Skeletal muscle satellite cell (primary cell): Measurements from ENCODE around the gene OLA1.

Experiments
- H3K27me3 ChIP-seq: 2 replicates; pipeline ENCODE4 v1.7.0; 2013; ENCODE audit warnings: low read length; ENCODE audit not compliant: control insufficient read depth, insufficient read depth
- H3K36me3 ChIP-seq: 2 replicates; pipeline ENCODE4 v1.7.0; 2013; ENCODE audit warnings: mild to moderate bottlenecking, control low read depth, low read length; ENCODE audit not compliant: insufficient read depth
- H3K4me1 ChIP-seq: 2 replicates; pipeline ENCODE4 v1.7.0; 2013; ENCODE audit warnings: low read length; ENCODE audit not compliant: control insufficient read depth, insufficient read depth
- H3K4me2 ChIP-seq: 2 replicates; pipeline ENCODE4 v1.7.0; 2013; ENCODE audit warnings: mild to moderate bottlenecking, low read length
- H3K4me3 ChIP-seq: 2 replicates; pipeline ENCODE4 v1.7.0; 2013; ENCODE audit warnings: low read length
- H3K9ac ChIP-seq: 2 replicates; pipeline ENCODE4 v1.7.0; 2013; ENCODE audit warnings: mild to moderate bottlenecking, low read depth, low read length, moderate library complexity
- H3K9me3 ChIP-seq: replicated peaks from 2 replicates; pipeline ENCODE4 v1.7.0; 2013; ENCODE audit warnings: mild to moderate bottlenecking, control low read depth, low read length

Gene OLA1

GRCh38 chr2:174202188-174202587 lies 46.1 kb downstream of the OLA1 start:
- H3K36me3 ChIP-seq = no peaks in the 10 kb centered on the region
- H3K4me1 ChIP-seq = peaks cover 10% of the 10 kb centered on the region
- no peak overlapping the region for H3K9ac ChIP-seq
- H3K9me3 ChIP-seq = no peaks in the 10 kb centered on the region
- no peak overlapping the region for H3K4me3 ChIP-seq
- H3K4me2 ChIP-seq = no peak overlapping the region
- no peaks in the 10 kb centered on the region for H3K27me3 ChIP-seq

DNA sequence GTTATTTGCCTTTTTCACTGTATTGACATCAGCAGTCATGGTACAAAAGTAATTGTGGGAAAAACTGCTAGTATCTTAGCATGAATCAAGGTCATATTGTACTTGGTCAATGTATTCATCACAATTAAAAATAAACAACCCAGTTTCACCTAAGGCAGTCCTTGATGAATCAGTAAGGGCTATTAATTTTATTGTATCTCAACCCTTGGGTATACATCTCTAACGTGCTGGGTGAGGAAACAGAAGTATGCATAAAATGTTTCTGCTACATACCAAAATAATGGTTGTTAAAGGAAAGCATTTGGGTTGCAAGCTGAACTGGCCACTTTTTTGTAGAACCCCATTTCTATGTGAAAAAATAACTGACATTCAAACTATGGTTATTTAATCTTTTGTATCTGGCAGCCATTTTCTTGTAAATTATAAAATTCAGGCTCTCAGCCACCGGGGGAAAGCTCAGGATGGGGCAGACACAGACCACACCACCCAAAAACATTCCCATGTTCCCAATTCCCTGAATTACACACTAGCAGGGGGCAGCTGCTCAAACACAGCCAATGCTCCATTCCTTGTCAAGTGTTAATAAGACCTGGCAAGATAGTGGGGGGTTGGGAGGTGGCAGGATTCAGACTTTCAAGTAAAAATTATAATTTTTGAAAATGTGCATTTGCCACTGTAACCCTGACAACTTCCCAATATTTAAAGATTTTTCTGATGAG lies 49.3 kb downstream of the OLA1 start:
- Histone ChIP-seq H3K27me3 (no peaks in the 10 kb centered on the region), H3K4me1 (peaks cover 10% of the 10 kb centered on the region), H3K4me2 (peak overlapping the region; percentile 9), H3K4me3 (no peak overlapping the region), H3K9me3 (no peaks in the 10 kb centered on the region), H3K9ac (no peak overlapping the region), H3K36me3 (no peaks in the 10 kb centered on the region)

DNA sequence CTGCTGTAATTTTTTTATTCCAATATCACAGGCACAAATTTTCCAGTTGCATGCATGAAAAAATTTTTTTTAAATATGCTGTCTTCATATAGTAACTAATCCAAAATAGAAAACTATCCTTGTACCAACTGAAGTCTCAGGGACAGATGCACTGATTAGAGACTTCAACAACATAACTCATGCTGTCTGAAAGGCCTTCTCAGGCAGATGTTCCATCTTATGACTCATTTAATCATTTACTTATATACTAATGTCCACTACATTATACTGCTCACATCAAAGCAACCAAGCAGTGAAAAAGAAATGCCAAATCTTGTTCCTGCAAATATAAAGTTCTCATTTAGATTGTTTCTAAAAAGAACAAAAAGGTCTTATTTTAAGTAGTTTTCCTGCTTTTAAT lies 53.1 kb downstream of the OLA1 start:
- Histone ChIP-seq H3K4me3 (no peak overlapping the region), H3K27me3 (no peaks in the 10 kb centered on the region), H3K9me3 (no peaks in the 10 kb centered on the region), H3K4me1 (peaks cover 10% of the 10 kb centered on the region), H3K9ac (no peak overlapping the region), H3K36me3 (no peaks in the 10 kb centered on the region), H3K4me2 (no peak overlapping the region)

- Histone ChIP-seq H3K4me2 (no peak overlapping the region), H3K4me1 (peaks cover under 1% of the 10 kb centered on the region), H3K4me3 (no peak overlapping the region), H3K9me3 (no peaks in the 10 kb centered on the region), H3K9ac (no peak overlapping the region), H3K36me3 (no peaks in the 10 kb centered on the region), H3K27me3 (no peaks in the 10 kb centered on the region)
Measured at GRCh38 chr2:174193737-174194136, 54.6 kb downstream of the OLA1 start.

GRCh38 chr2:174192664-174193063 lies 55.7 kb downstream of the OLA1 start:
- no peaks in the 10 kb centered on the region for H3K4me1 ChIP-seq
- H3K27me3 ChIP-seq = no peaks in the 10 kb centered on the region
- H3K4me2 ChIP-seq = no peak overlapping the region
- H3K9me3 ChIP-seq = no peaks in the 10 kb centered on the region
- no peak overlapping the region for H3K9ac ChIP-seq
- no peaks in the 10 kb centered on the region for H3K36me3 ChIP-seq
- no peak overlapping the region for H3K4me3 ChIP-seq

DNA sequence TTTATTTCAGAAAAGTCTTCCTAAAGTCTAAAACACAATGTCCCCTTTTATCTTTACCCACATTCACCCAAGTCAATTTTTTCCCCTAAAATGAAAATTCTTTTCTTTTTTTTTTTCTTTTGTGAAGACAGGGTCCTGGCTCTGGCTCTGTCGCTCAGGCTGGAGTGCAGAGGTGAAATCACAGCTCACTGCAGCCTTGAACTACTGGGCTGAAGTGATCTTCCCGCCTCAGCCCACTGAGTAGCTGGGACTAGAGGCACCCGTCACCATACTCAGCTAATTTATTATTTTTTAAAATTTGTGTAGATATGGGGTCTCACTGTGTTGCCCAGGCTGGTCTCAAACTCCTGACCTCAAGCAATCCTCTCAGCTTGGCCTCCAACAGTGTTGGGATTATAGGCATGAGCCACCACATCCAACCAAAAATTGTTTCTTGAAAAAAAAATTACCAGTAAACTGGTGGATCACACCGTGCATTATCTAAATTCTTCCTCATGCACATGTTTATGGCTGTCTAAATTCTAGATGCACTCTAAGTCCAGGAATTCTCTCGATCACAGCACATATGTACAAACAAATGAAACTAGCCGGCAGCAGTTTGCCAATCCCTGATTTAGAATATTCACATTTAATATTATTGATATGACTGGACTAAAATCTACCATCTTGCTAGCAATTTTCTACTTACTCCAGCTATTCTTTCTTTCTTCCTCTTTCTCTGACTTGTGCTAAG lies 56.8 kb downstream of the OLA1 start:
- H3K9me3 ChIP-seq = no peaks in the 10 kb centered on the region
- no peaks in the 10 kb centered on the region for H3K4me1 ChIP-seq
- H3K27me3 ChIP-seq = no peaks in the 10 kb centered on the region
- H3K4me2 ChIP-seq = no peak overlapping the region
- no peak overlapping the region for H3K4me3 ChIP-seq
- H3K36me3 ChIP-seq = no peaks in the 10 kb centered on the region
- no peak overlapping the region for H3K9ac ChIP-seq

GRCh38 chr2:174184915-174185314 lies 63.4 kb downstream of the OLA1 start:
- Histone ChIP-seq H3K9me3 (no peaks in the 10 kb centered on the region), H3K4me3 (no peak overlapping the region), H3K27me3 (no peaks in the 10 kb centered on the region), H3K4me2 (no peak overlapping the region), H3K36me3 (no peaks in the 10 kb centered on the region), H3K9ac (no peak overlapping the region), H3K4me1 (peaks cover 5% of the 10 kb centered on the region)

DNA sequence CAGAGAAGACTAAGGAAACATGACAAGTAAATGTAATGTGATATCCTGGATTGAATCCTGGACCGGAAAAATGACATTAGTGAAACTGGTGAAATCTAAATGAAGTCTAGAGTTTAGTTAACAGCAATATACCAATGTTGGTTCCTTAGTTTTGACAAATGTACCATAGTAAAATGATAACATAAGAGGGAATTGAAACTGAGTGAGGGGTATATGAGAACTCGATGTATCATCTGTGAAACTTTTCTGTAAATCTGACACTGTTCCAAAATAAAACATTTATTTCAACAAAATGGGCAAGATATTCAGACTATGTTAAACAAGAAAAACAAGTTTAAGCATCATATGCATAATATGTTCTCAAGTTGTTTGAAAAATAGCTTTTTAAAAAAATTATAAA lies 63.8 kb downstream of the OLA1 start:
- Histone ChIP-seq H3K36me3 (no peaks in the 10 kb centered on the region), H3K27me3 (no peaks in the 10 kb centered on the region), H3K9ac (no peak overlapping the region), H3K4me1 (peaks cover 5% of the 10 kb centered on the region), H3K4me3 (no peak overlapping the region), H3K4me2 (no peak overlapping the region), H3K9me3 (no peaks in the 10 kb centered on the region)

DNA sequence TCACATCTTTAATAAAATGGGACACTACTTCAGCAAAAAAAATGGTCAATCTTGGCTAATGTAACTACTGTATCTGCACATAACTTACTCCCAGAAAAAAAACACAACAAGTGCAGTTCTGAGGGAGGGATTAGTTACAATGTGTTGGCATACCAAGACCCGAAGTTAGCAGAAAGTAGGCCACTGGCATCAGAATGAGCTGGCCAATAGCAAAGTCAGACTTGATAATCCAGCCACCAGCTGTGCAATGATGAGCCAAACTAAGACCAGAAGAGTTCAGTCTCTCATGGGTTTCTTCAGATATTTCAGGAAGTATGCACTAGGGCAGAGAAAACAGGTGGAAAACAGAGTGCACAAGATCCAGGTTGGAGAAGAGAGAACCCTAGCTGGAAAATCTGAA lies 65.3 kb downstream of the OLA1 start:
- H3K4me3 ChIP-seq = no peak overlapping the region
- H3K4me2 ChIP-seq = no peak overlapping the region
- H3K9me3 ChIP-seq = no peaks in the 10 kb centered on the region
- H3K36me3 ChIP-seq = no peaks in the 10 kb centered on the region
- H3K9ac ChIP-seq = no peak overlapping the region
- H3K4me1 ChIP-seq = peaks cover 5% of the 10 kb centered on the region
- no peaks in the 10 kb centered on the region for H3K27me3 ChIP-seq

DNA sequence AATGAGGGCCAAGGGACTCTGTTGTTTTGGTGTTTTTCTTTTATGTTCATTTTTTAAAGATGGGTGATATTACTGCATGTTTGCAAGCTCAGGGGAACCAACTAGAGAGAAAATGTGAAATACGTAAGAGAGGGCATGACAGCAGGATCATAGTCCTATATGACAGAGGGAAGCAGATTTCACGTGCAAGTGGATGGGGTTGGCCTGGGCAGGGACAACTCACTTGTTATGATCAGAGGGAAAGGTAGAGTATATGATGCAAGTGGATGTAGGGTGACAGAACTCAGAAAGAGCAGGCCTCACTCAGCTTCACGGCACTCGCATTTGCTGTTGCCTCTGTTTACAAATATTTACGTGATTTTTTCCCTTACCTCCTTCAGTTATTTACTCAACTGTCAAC lies 67.0 kb downstream of the OLA1 start:
- Histone ChIP-seq H3K4me3 (no peak overlapping the region), H3K9me3 (no peaks in the 10 kb centered on the region), H3K4me2 (no peak overlapping the region), H3K4me1 (peaks cover 5% of the 10 kb centered on the region), H3K36me3 (no peaks in the 10 kb centered on the region), H3K9ac (no peak overlapping the region), H3K27me3 (no peaks in the 10 kb centered on the region)

DNA sequence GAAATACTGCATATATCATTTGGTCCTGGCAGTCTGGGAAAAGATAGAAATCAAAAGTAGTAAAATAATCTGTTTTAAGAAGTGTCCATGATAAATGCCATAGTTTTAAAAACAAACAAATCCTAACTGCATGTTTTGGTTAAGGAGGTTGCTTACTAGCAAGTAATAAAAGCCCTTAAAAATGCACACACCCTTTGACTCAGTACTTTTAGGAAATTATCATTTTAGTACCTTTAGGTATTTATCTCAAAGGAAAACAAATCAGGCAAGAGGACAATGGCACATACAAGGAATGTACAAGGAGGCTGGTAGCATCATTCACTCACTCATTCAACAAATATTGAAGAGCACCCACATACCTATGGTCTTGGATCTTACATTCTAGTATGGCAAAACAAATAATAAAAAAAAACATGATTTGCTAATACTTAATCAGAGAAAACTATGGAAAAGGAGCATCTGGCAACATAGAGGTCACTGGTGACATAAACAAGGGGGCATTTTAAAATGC lies 67.6 kb downstream of the OLA1 start:
- no peak overlapping the region for H3K9ac ChIP-seq
- no peaks in the 10 kb centered on the region for H3K36me3 ChIP-seq
- no peak overlapping the region for H3K4me2 ChIP-seq
- no peaks in the 10 kb centered on the region for H3K9me3 ChIP-seq
- peaks cover 5% of the 10 kb centered on the region for H3K4me1 ChIP-seq
- H3K27me3 ChIP-seq = no peaks in the 10 kb centered on the region
- H3K4me3 ChIP-seq = no peak overlapping the region
